Activated T-helper 1 cell treated with anti-CD3 and anti-CD28 coated beads, Interleukin-12 subunit alpha, Interleukin-12 subunit beta, Interleukin-2, Interleukin-4 antibody, amounts not matched to agents 30 ng/mL and 10 ng/mL and 1 ng/mL, durations not matched to agents 14 hours and 24 hours and 36 hours (primary cell): Measurements from ENCODE around the gene KMT2D. TPM values are rescaled to one million over a fixed set of nuclear protein-coding genes. Genes with fewer than 3 reads are reported as not detected.
A peak's percentile ranks its signal among the peaks of the same experiment; 100 is the strongest.
"Not testable (repeated sequence)": the region's sequence is repeated elsewhere in the genome, so short reads cannot be mapped to it uniquely, and the experiment has no call there.

Source experiments
- DNase-seq: peaks from one replicate; pipeline ENCODE4 v3.0.0; 2021; ENCODE audit warnings: low spot score
- H3K27ac Mint-ChIP-seq: one replicate; pipeline ENCODE4 v1.8.0; 2021; ENCODE audit warnings: mild to moderate bottlenecking, mixed read lengths
- H3K27me3 Mint-ChIP-seq: one replicate; pipeline ENCODE4 v1.8.0; 2022; ENCODE audit warnings: mild to moderate bottlenecking, moderate library complexity, mixed read lengths; ENCODE audit not compliant: insufficient read depth
- H3K36me3 Mint-ChIP-seq: one replicate; pipeline ENCODE4 v1.8.0; 2021; ENCODE audit warnings: low read depth, mixed read lengths
- H3K4me1 Mint-ChIP-seq: one replicate; pipeline ENCODE4 v1.8.0; 2021; ENCODE audit warnings: low read depth, mixed read lengths
- H3K4me3 Mint-ChIP-seq: one replicate; pipeline ENCODE4 v1.8.0; 2021; ENCODE audit warnings: mild to moderate bottlenecking, moderate library complexity, mixed read lengths
- H3K9me3 Mint-ChIP-seq: one replicate; pipeline ENCODE4 v1.8.0; 2021; ENCODE audit warnings: mixed read lengths
- intact Hi-C: fragments of 100-400 bp; cut with micrococcal nuclease; formaldehyde crosslinking; loops from one replicate; pipeline ENCODE4 v1.15.1; 2024
- total RNA-seq: library from RNA; stranded (reverse); gene quantifications from 2 replicates; pipeline ENCODE4 v1.2.3, GENCODE V29; 2022

The KMT2D gene
- total RNA-seq, 1 donor from 2014 or later, result 107 TPM

- intact Hi-C loops, result no loop called here
- no peaks in the 10 kb centered on the region for H3K4me1 Mint-ChIP-seq
- H3K36me3 Mint-ChIP-seq, result no peaks in the 10 kb centered on the region
- no peak for DNase-seq
- H3K27ac Mint-ChIP-seq, result no peak overlapping the region
- H3K4me3 Mint-ChIP-seq, result no peak overlapping the region
- H3K9me3 Mint-ChIP-seq, result no peaks in the 10 kb centered on the region
- H3K27me3 Mint-ChIP-seq, result peaks cover 4% of the 10 kb centered on the region
Observed at GRCh38 chr12:49079793-49080192, 19.2 kb upstream of the KMT2D start.

GRCh38 chr12:49070971-49071370, 10.4 kb upstream of the KMT2D start:
- no peaks in the 10 kb centered on the region for H3K9me3 Mint-ChIP-seq
- intact Hi-C loops, result loop anchor here (1.0 kb wide), 7 partner anchors 11 to 252 kb away; partner anchors contain the start of genes KMT2D, LMBR1L, PRKAG1 and TROAP

GRCh38 chr12:49069507-49070346, 9.1 kb upstream of the KMT2D start, which contains the start of gene RHEBL1:
Gene RHEBL1 (minus strand): TSS chr12:49069979. CDS start chr12:49069785, 194 bp downstream.
- H3K4me1 Mint-ChIP-seq, result peaks cover 26% of the 10 kb centered on the region
- H3K27ac Mint-ChIP-seq, result peak within 1 kb of the TSS; percentile 97
- H3K9me3 Mint-ChIP-seq, result no peaks in the 10 kb centered on the region
- H3K4me3 Mint-ChIP-seq, result peak within 1 kb of the TSS; percentile 100
- intact Hi-C loops, result loop anchor here (1.0 kb wide), 9 partner anchors 9 to 254 kb away; partner anchors contain the start of genes KMT2D, LMBR1L, PRKAG1 and TROAP
- DNase-seq, result peak; percentile 100
- H3K27me3 Mint-ChIP-seq, result no peaks in the 10 kb centered on the region
- H3K36me3 Mint-ChIP-seq, result peaks cover 8% of the 10 kb centered on the region

More at GRCh38 chr12:49070971-49071370, 10.4 kb upstream of the KMT2D start:
- Mint-ChIP-seq H3K4me1 (peaks cover 26% of the 10 kb centered on the region), H3K27me3 (no peaks in the 10 kb centered on the region), H3K36me3 (peaks cover 8% of the 10 kb centered on the region), H3K27ac (no peak overlapping the region), H3K4me3 (no peak overlapping the region)
- DNase-seq, result no peak

GRCh38 chr12:49068879-49069506, 8.4 kb upstream of the KMT2D start:
- intact Hi-C loops, result loop anchor here (1.0 kb wide), 2 partner anchors 13 to 196 kb away; partner anchors contain the start of gene TUBA1C
- no peaks in the 10 kb centered on the region for H3K27me3 Mint-ChIP-seq
- H3K36me3 Mint-ChIP-seq, result peaks cover 10% of the 10 kb centered on the region
- peak overlapping the region; percentile 100 for H3K4me3 Mint-ChIP-seq
- DNase-seq, result no peak
- H3K4me1 Mint-ChIP-seq, result peaks cover 29% of the 10 kb centered on the region
- H3K9me3 Mint-ChIP-seq, result no peaks in the 10 kb centered on the region
- H3K27ac Mint-ChIP-seq, result peak overlapping the region; percentile 97

- H3K27ac Mint-ChIP-seq, result no peak overlapping the region
- DNase-seq, result no peak
- no peaks in the 10 kb centered on the region for H3K9me3 Mint-ChIP-seq
- intact Hi-C loops, result no loop called here
- H3K4me1 Mint-ChIP-seq, result peaks cover 30% of the 10 kb centered on the region
- peaks cover 12% of the 10 kb centered on the region for H3K36me3 Mint-ChIP-seq
- H3K4me3 Mint-ChIP-seq, result no peak overlapping the region
- no peaks in the 10 kb centered on the region for H3K27me3 Mint-ChIP-seq
Observed at GRCh38 chr12:49066120-49066519, 5.5 kb upstream of the KMT2D start.

- intact Hi-C loops, result loop anchor here (1.0 to 5.0 kb wide), 6 partner anchors 24 to 258 kb away; partner anchors contain the start of gene TROAP
- H3K36me3 Mint-ChIP-seq, result peaks cover 12% of the 10 kb centered on the region
- H3K9me3 Mint-ChIP-seq, result no peaks in the 10 kb centered on the region
- no peak overlapping the region for H3K4me3 Mint-ChIP-seq
- peaks cover 27% of the 10 kb centered on the region for H3K4me1 Mint-ChIP-seq
- no peaks in the 10 kb centered on the region for H3K27me3 Mint-ChIP-seq
- H3K27ac Mint-ChIP-seq, result no peak overlapping the region
- DNase-seq, result no peak
Observed at GRCh38 chr12:49064767-49065152, 4.2 kb upstream of the KMT2D start.

GRCh38 chr12:49061916-49062315, 1.3 kb upstream of the KMT2D start:
- DNase-seq, H3K27ac Mint-ChIP-seq, H3K9me3 Mint-ChIP-seq, H3K27me3 Mint-ChIP-seq: not testable (repeated sequence)
- H3K4me1 Mint-ChIP-seq, result peaks cover 33% of the 10 kb centered on the region
- intact Hi-C loops, result loop anchor here (2.0 to 5.0 kb wide), 2 partner anchors 127 to 260 kb away; partner anchors contain the start of genes TROAP and TUBA1A
- peak overlapping the region; percentile 93 for H3K4me3 Mint-ChIP-seq
- peaks cover 17% of the 10 kb centered on the region for H3K36me3 Mint-ChIP-seq

- intact Hi-C loops, result loop anchor here (2.0 to 5.0 kb wide), 2 partner anchors 128 to 261 kb away; partner anchors contain the start of genes TROAP and TUBA1A
- Mint-ChIP-seq H3K27ac (peak overlapping the region; percentile 95), H3K4me3 (peak overlapping the region; percentile 93), H3K36me3 (peaks cover 13% of the 10 kb centered on the region), H3K27me3 (no peaks in the 10 kb centered on the region), H3K4me1 (peaks cover 41% of the 10 kb centered on the region), H3K9me3 (no peaks in the 10 kb centered on the region)
- no peak for DNase-seq
Observed at GRCh38 chr12:49061157-49061650, 610 bp upstream of the KMT2D start.

GRCh38 chr12:49059299-49060171, 1.1 kb downstream of the KMT2D start:
- Mint-ChIP-seq H3K36me3 (peaks cover 25% of the 10 kb centered on the region), H3K27me3 (no peaks in the 10 kb centered on the region), H3K9me3 (no peaks in the 10 kb centered on the region), H3K4me3 (peak overlapping the region; percentile 95), H3K4me1 (peaks cover 57% of the 10 kb centered on the region), H3K27ac (peak overlapping the region; percentile 81)
- intact Hi-C loops, result loop anchor here (1.0 to 5.0 kb wide), 5 partner anchors 11 to 263 kb away; partner anchors contain the start of genes LMBR1L, PRKAG1, TROAP and TUBA1A
- DNase-seq, result no peak

- no peak for DNase-seq
- Mint-ChIP-seq H3K9me3 (no peaks in the 10 kb centered on the region), H3K4me3 (peak overlapping the region; percentile 95), H3K27ac (peak overlapping the region; percentile 81), H3K36me3 (peaks cover 23% of the 10 kb centered on the region), H3K4me1 (peaks cover 54% of the 10 kb centered on the region), H3K27me3 (no peaks in the 10 kb centered on the region)
- intact Hi-C loops, result no loop called here
Observed at GRCh38 chr12:49059045-49059298, 1.6 kb downstream of the KMT2D start.

GRCh38 chr12:49058366-49059044, 2.1 kb downstream of the KMT2D start:
- Mint-ChIP-seq H3K27ac (peak overlapping the region; percentile 61), H3K4me1 (peaks cover 50% of the 10 kb centered on the region), H3K4me3 (peak overlapping the region; percentile 95), H3K9me3 (no peaks in the 10 kb centered on the region), H3K27me3 (no peaks in the 10 kb centered on the region), H3K36me3 (peaks cover 21% of the 10 kb centered on the region)
- intact Hi-C loops, result no loop called here
- no peak for DNase-seq
